ENCODE data around the gene TMPRSS13. TPM values are rescaled to one million over a fixed set of nuclear protein-coding genes. Genes with fewer than 3 reads are reported as not detected.

Gene TMPRSS13
- total RNA-seq, 2 experiments from 2014 or later: 0.99 to 1.4 TPM

DNA sequence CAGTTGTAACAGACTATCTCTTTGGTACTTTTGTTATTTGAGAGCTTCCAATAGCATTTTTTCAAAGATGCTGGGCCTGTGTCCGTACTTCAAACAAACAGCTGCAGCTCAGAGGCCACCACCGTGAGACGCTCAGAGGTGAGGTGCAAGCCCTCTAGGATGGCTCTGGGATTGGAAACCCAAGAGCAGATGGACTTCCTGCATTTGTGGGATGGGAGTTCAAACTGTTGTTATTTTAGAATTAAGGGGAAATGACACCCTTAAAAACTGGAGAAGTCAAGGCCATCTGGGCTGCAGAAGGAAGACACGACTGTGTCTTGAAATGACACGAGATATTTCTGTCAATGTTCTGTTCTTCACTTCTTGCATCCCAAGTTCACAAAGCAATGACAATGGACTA, 47.8 kb upstream of the TMPRSS13 start:
- Histone ChIP-seq H3K27ac (ENCODE audit: low read depth in 1 of 2, low read length in 2 of 2) (no peak overlapping the region), H3K27me3 (ENCODE audit: control insufficient read depth in 1 of 2, insufficient read depth in 2 of 2, low read length in 2 of 2) (no peaks in the 10 kb centered on the region), H3K4me1 (ENCODE audit: insufficient read depth, low read length) (peaks cover 70% of the 10 kb centered on the region), H3K36me3 (ENCODE audit: insufficient read depth, low read length) (no peaks in the 10 kb centered on the region), H3K4me3 (ENCODE audit: low read length) (peak overlapping the region; percentile 24), H3K9me3 (ENCODE audit: control insufficient read depth in 1 of 2, insufficient read depth in 1 of 2, low read length in 2 of 2) (peaks cover 0 to 3% of the 10 kb centered on the region in 2 experiments)
- POLR2A ChIA-PET: interaction anchor here (1.5 to 24.2 kb wide), 4 partner anchors 10 to 26 kb away, joined by 4 to 392 read pairs (median 44); partner anchors contain the start of gene IL10RA
- TF ChIP-seq, protein P1, sequence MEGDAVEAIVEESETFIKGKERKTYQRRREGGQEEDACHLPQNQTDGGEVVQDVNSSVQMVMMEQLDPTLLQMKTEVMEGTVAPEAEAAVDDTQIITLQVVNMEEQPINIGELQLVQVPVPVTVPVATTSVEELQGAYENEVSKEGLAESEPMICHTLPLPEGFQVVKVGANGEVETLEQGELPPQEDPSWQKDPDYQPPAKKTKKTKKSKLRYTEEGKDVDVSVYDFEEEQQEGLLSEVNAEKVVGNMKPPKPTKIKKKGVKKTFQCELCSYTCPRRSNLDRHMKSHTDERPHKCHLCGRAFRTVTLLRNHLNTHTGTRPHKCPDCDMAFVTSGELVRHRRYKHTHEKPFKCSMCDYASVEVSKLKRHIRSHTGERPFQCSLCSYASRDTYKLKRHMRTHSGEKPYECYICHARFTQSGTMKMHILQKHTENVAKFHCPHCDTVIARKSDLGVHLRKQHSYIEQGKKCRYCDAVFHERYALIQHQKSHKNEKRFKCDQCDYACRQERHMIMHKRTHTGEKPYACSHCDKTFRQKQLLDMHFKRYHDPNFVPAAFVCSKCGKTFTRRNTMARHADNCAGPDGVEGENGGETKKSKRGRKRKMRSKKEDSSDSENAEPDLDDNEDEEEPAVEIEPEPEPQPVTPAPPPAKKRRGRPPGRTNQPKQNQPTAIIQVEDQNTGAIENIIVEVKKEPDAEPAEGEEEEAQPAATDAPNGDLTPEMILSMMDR (IDR thresholded peaks at IDR 0.05): no peak
- DNase-seq: peak in 1 of 14 experiments; percentile 14
- Mint-ChIP-seq H3K4me3 (peak overlapping the region; percentile 80), H3K27ac (peak overlapping the region; percentile 81), H3K4me1 (ENCODE audit: low read depth) (peaks cover 84% of the 10 kb centered on the region), H3K9me3 (no peaks in the 10 kb centered on the region), H3K27me3 (no peaks in the 10 kb centered on the region), H3K36me3 (ENCODE audit: low read depth) (no peaks in the 10 kb centered on the region)
- no peak for ATAC-seq (ENCODE audit: poor library complexity)
- CTCF ChIA-PET: interaction anchor here (1.7 kb wide), 1 partner anchor 26 kb away, joined by 6 read pairs; no protein-coding TSS in a partner anchor
- intact Hi-C loops (cut with DNase I, micrococcal nuclease): no loop called here

DNA sequence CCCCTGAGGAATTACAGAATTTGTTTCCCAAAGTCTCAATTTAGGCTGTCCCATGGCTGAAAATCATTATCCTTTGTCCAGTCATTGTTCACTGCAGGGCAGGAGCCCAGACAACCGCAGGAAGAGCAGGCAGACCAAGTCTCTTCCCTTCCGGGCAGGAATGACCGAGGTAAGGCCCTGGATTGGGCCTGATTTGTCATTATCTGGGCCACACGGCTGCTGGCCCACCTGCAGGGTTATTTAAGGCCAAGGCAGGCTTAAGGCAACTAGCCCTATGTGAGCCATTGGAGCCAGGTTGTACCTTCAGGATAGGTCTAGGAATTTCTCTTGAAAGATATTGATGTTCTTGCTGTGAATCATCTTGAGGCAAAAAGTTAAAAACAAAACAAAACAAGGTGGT, 47.2 kb upstream of the TMPRSS13 start:
- H3K4me3 ChIP-seq (ENCODE audit: low read length): no peak overlapping the region
- peak overlapping the region; percentile 81 for H3K27ac Mint-ChIP-seq
- POLR2A ChIA-PET: interaction anchor here (0.7 to 24.2 kb wide), 4 partner anchors 10 to 69 kb away, joined by 3 to 392 read pairs (median 44); partner anchors contain the start of gene IL10RA

DNA sequence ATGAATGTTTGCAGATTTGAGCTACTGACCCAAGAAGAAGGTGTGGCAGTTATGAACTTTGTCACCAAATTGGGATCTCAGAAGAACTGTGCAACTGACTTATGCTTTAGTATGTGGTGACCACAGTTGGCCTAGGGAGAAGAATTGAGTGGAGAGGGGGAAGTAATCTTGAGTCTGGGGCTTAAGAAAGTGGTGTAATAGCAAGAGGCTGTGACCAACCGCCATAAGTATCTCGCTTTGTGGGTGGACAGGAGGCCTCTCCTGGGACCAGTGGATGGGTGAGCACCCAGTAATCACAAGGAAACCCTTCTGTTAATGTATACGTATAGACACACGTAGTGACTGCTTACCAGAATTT, 44.3 kb upstream of the TMPRSS13 start:
- no peaks in the 10 kb centered on the region for H3K27me3 ChIP-seq (ENCODE audit: control insufficient read depth in 1 of 2, insufficient read depth in 2 of 2, low read length in 2 of 2)
- Mint-ChIP-seq H3K4me3 (peak overlapping the region; percentile 52), H3K4me1 (ENCODE audit: low read depth) (peaks cover 93% of the 10 kb centered on the region), H3K9me3 (no peaks in the 10 kb centered on the region), H3K36me3 (ENCODE audit: low read depth) (no peaks in the 10 kb centered on the region), H3K27ac (peak overlapping the region; percentile 34), H3K27me3 (no peaks in the 10 kb centered on the region)
- ChIA-PET CTCF (interaction anchor here (1.6 to 2.9 kb wide), 2 partner anchors 12 to 27 kb away, joined by 6 read pairs; partner anchors contain the start of gene IL10RA), POLR2A (interaction anchor here (0.9 to 1.4 kb wide), 2 partner anchors 22 to 23 kb away, joined by 3 to 6 read pairs; no protein-coding TSS in a partner anchor)
- intact Hi-C loops (cut with DNase I, micrococcal nuclease): loop anchor here in 1 of 2 experiments (2.0 kb wide), 1 partner anchor 15 kb away; no protein-coding TSS in a partner anchor
- ATAC-seq (ENCODE audit: poor library complexity) (no peak), DNase-seq (no peak)
- no peaks in the 10 kb centered on the region for H3K36me3 ChIP-seq (ENCODE audit: insufficient read depth, low read length)
- peaks cover 0 to 3% of the 10 kb centered on the region in 2 experiments for H3K9me3 ChIP-seq (ENCODE audit: control insufficient read depth in 1 of 2, insufficient read depth in 1 of 2, low read length in 2 of 2)
- TF ChIP-seq, protein P1 (IDR thresholded peaks at IDR 0.05): no peak
- peaks cover 81% of the 10 kb centered on the region for H3K4me1 ChIP-seq (ENCODE audit: insufficient read depth, low read length)
- no peak overlapping the region for H3K4me3 ChIP-seq (ENCODE audit: low read length)
- H3K27ac ChIP-seq (ENCODE audit: low read depth in 1 of 2, low read length in 2 of 2): no peak overlapping the region

More for the DNA sequence above, 47.2 kb upstream of the TMPRSS13 start:
- H3K27me3 ChIP-seq (ENCODE audit: control insufficient read depth in 1 of 2, insufficient read depth in 2 of 2, low read length in 2 of 2): no peaks in the 10 kb centered on the region
- TF ChIP-seq, protein P1 (IDR thresholded peaks at IDR 0.05): no peak
- intact Hi-C loops (cut with DNase I, micrococcal nuclease): no loop called here
- H3K36me3 ChIP-seq (ENCODE audit: insufficient read depth, low read length): no peaks in the 10 kb centered on the region
- peaks cover 76% of the 10 kb centered on the region for H3K4me1 ChIP-seq (ENCODE audit: insufficient read depth, low read length)
- H3K27ac ChIP-seq (ENCODE audit: low read depth in 1 of 2, low read length in 2 of 2): no peak overlapping the region
- DNase-seq (peak in 1 of 14 experiments; percentile 26), ATAC-seq (ENCODE audit: poor library complexity) (no peak)
- Mint-ChIP-seq H3K4me3 (peak overlapping the region; percentile 4), H3K27me3 (no peaks in the 10 kb centered on the region), H3K9me3 (no peaks in the 10 kb centered on the region), H3K36me3 (ENCODE audit: low read depth) (no peaks in the 10 kb centered on the region), H3K4me1 (ENCODE audit: low read depth) (peaks cover 84% of the 10 kb centered on the region)
- H3K9me3 ChIP-seq (ENCODE audit: control insufficient read depth in 1 of 2, insufficient read depth in 1 of 2, low read length in 2 of 2): peaks cover 0 to 3% of the 10 kb centered on the region in 2 experiments
- CTCF ChIA-PET: interaction anchor here (1.7 kb wide), 1 partner anchor 26 kb away, joined by 6 read pairs; no protein-coding TSS in a partner anchor
